Colon (tissue), 2 donors: ENCODE data around the gene BAMBI.

Experiments used
- FAIRE-seq: peaks from 2 replicates; lab custom pipeline; 2012; peaks lifted over from hg19 to GRCh38; lab: Jason Lieb, UNC
- donor health status: control.
- donor health status: control.

Gene BAMBI

GRCh38 chr10:28676326-28676967 lies 874 bp upstream of the BAMBI start:
- no peak for FAIRE-seq

GRCh38 chr10:28677888-28678686 lies 766 bp downstream of the BAMBI start:
- FAIRE-seq, result no peak

- FAIRE-seq, result no peak
These were observed 1.6 kb downstream of the BAMBI start for GRCh38 chr10:28678687-28679457.

GRCh38 chr10:28679581-28680357 lies 2.4 kb downstream of the BAMBI start:
- no peak for FAIRE-seq

- FAIRE-seq, result no peak
These were observed 3.0 kb downstream of the BAMBI start for GRCh38 chr10:28680358-28680752.

GRCh38 chr10:28681291-28681763 lies 4.0 kb downstream of the BAMBI start:
- FAIRE-seq, result no peak

- no peak for FAIRE-seq
These were observed 4.8 kb downstream of the BAMBI start for GRCh38 chr10:28681928-28682750.

GRCh38 chr10:28684157-28684985 lies 7.0 kb downstream of the BAMBI start:
- FAIRE-seq, result no peak

GRCh38 chr10:28684986-28685580 lies 7.8 kb downstream of the BAMBI start:
- no peak for FAIRE-seq

- no peak for FAIRE-seq
These were observed 8.4 kb downstream of the BAMBI start for GRCh38 chr10:28685717-28686116.

- no peak for FAIRE-seq
These were observed 9.7 kb downstream of the BAMBI start for GRCh38 chr10:28686835-28687682.

GRCh38 chr10:28687683-28688001 lies 10.3 kb downstream of the BAMBI start:
- no peak for FAIRE-seq

GRCh38 chr10:28690545-28690944 lies 13.2 kb downstream of the BAMBI start:
- FAIRE-seq, result no peak

- FAIRE-seq, result no peak
These were observed 13.9 kb downstream of the BAMBI start for GRCh38 chr10:28691187-28691694.

GRCh38 chr10:28692050-28692449 lies 14.7 kb downstream of the BAMBI start:
- FAIRE-seq, result no peak

- no peak for FAIRE-seq
These were observed 17.2 kb downstream of the BAMBI start for GRCh38 chr10:28694530-28694929.

- no peak for FAIRE-seq
These were observed 20.8 kb downstream of the BAMBI start for GRCh38 chr10:28698075-28698474.

GRCh38 chr10:28704464-28705161 lies 27.3 kb downstream of the BAMBI start:
- no peak for FAIRE-seq
